HepG2 (cell line): ENCODE data around the gene ASL. TPM values are rescaled to one million over a fixed set of nuclear protein-coding genes. Genes with fewer than 3 reads are reported as not detected.

ENCODE experiments used
- CBX1 ChIP-seq: IDR thresholded peaks from one replicate; pipeline ENCODE4 v1.6.1; 2016; ENCODE audit warnings: antibody characterized with exemption, low read depth
- EZH2 ChIP-seq: conservative IDR thresholded peaks from 2 replicates; pipeline ENCODE4 v1.6.1; 2012; ENCODE audit warnings: mild to moderate bottlenecking, low read depth, low read length, moderate library complexity
- FOXA3 ChIP-seq: IDR thresholded peaks from 2 replicates; pipeline ENCODE4 v1.6.1; 2016; ENCODE audit warnings: missing genetic modification reagents, missing compliant biosample characterization
- MAFF ChIP-seq: IDR thresholded peaks from 2 replicates; pipeline ENCODE4 v1.6.1; 2011; ENCODE audit warnings: low read depth, low read length, improper control_type of control experiment
- RARG ChIP-seq: sonication (generic); formaldehyde crosslinking; IDR thresholded peaks from 2 replicates; pipeline ENCODE4 v1.4.0; 2020; ENCODE audit warnings: low read depth, mild to moderate bottlenecking, missing genetic modification reagents
- RFXANK ChIP-seq: IDR thresholded peaks from 2 replicates; pipeline ENCODE4 v1.6.1; 2016
- TP53 ChIP-seq: sonication (generic); formaldehyde crosslinking; conservative IDR thresholded peaks from 2 replicates; pipeline ENCODE4 v1.4.0; 2020; ENCODE audit warnings: missing genetic modification reagents
- WIZ ChIP-seq: sonication (generic); formaldehyde crosslinking; IDR thresholded peaks from 2 replicates; pipeline ENCODE4 v1.5.1; 2020; ENCODE audit warnings: mild to moderate bottlenecking, missing genetic modification reagents
- YEATS2 ChIP-seq: sonication (generic); formaldehyde crosslinking; IDR thresholded peaks from 2 replicates; pipeline ENCODE4 v1.4.0; 2020; ENCODE audit warnings: missing genetic modification reagents, borderline replicate concordance
- ZFAT ChIP-seq: sonication (generic); formaldehyde crosslinking; conservative IDR thresholded peaks from 2 replicates; pipeline ENCODE4 v1.8.1; 2023; ENCODE audit warnings: missing genetic modification reagents, inconsistent platforms
- ZNF33B ChIP-seq: sonication (generic); formaldehyde crosslinking; IDR thresholded peaks from 2 replicates; pipeline ENCODE4 v1.5.1; 2020; ENCODE audit warnings: mild to moderate bottlenecking, missing genetic modification reagents
- ZSCAN12 ChIP-seq: sonication (generic); formaldehyde crosslinking; IDR thresholded peaks from 2 replicates; pipeline ENCODE4 v1.9.0; 2021; ENCODE audit warnings: mild to moderate bottlenecking, missing genetic modification reagents
- polyA plus RNA-seq, 8 experiments: library from polyadenylated mRNA; depleted of rRNA in 3 of 8; stranded (reverse) in 7 of 8; unstranded in 1 of 8; fragments of >200 nt; fragmentation: Illumina TruSeq in 4 of 8; extraction: Trizol in 4 of 8; gene quantifications; 2 replicates each; pipeline versions ENCODE4 v1.2.1 to v1.2.3, GENCODE V29; 2011 to 2016; ENCODE audit warnings: low read depth in 4 of 8, missing spikeins in 1 of 8, mixed read lengths in 1 of 8; ENCODE audit not compliant: insufficient read depth in 1 of 8
- total RNA-seq, 5 experiments: library from RNA; depleted of rRNA; stranded (reverse); fragments of >200 nt; fragmentation: Illumina TruSeq; extraction: Trizol; gene quantifications; 2 replicates each; pipeline ENCODE4 v1.2.3, GENCODE V29; 2016; ENCODE audit warnings: low read depth in 1 of 5
- TF ChIP-seq, protein P1 (sequence below): sonication (generic); formaldehyde crosslinking; IDR thresholded peaks from 2 replicates; pipeline ENCODE4 v1.4.0; 2020; ENCODE audit warnings: mild to moderate bottlenecking, missing genetic modification reagents
- TF ChIP-seq, protein P2 (sequence below): sonication (generic); formaldehyde crosslinking; IDR thresholded peaks from 2 replicates; pipeline ENCODE4 v1.8.1; 2023; ENCODE audit warnings: mild to moderate bottlenecking, missing genetic modification reagents
- TF ChIP-seq, protein P3 (sequence below): IDR thresholded peaks from 2 replicates; pipeline ENCODE4 v1.6.1; 2016; ENCODE audit warnings: missing biosample characterization, missing genetic modification reagents, low read depth
- TF ChIP-seq, protein P4 (sequence below): IDR thresholded peaks from 2 replicates; pipeline ENCODE4 v1.6.1; 2016; ENCODE audit warnings: missing compliant biosample characterization, missing genetic modification reagents, borderline replicate concordance
- TF ChIP-seq, protein P5 (sequence below): sonication (generic); formaldehyde crosslinking; IDR thresholded peaks from 2 replicates; pipeline ENCODE4 v1.4.0; 2020; ENCODE audit warnings: missing genetic modification reagents, borderline replicate concordance
- TF ChIP-seq, protein P6 (sequence below): IDR thresholded peaks from 2 replicates; pipeline ENCODE4 v1.6.1; 2016; ENCODE audit warnings: control low read depth

Gene ASL
- total and polyA plus RNA-seq, 2 of the 13 experiments (the other 11 are each of a cell fraction or from before 2014, with no cell fraction given) = 71.4 to 96.5 TPM

DNA sequence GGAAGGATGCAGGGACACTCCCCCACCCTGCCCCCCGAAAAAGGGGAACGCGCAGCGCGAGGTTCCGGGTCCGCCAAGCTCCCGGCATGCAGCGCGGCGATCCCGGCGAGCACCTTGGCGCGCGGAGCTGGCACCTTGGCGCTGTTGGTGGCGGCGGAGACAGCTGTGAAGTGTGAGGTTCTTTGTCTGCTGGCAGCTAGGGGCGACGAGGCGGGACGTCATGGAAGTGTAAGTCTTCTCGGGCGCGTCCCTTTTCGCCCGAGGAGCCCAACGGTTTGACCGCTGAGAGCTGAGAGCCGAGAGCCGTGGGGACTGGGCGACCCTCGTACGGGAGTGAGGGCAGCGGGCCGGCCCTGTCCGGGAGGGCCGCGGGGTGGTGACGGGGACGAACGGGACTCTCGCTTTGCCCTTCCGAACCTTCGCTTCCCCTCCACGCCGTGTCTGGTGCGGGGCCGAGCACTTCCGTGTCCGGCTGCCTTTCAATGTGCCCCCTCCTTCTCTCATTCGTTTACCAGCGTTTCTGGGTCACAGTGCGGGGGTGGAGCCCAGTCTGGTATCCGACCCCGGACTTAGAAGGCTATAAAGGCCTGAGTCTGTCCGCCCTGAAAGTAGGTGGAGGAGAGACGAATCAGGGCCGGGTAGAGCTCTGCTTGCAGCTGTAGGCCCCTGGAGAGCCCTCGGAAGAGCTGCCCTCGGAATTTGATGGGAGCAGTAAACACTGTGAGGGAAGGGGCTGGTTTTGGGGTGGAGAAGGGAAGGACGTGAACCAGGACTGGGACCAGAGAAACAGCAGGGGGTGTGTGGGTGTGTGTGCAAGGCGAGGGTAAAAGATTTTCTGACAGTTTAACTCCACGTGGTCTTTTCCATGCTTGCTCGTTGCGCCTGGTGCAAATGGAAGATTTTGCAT, 39.4 kb downstream of the ASL start, which contains the start of gene CRCP (continued):
- TF ChIP-seq, protein P1, sequence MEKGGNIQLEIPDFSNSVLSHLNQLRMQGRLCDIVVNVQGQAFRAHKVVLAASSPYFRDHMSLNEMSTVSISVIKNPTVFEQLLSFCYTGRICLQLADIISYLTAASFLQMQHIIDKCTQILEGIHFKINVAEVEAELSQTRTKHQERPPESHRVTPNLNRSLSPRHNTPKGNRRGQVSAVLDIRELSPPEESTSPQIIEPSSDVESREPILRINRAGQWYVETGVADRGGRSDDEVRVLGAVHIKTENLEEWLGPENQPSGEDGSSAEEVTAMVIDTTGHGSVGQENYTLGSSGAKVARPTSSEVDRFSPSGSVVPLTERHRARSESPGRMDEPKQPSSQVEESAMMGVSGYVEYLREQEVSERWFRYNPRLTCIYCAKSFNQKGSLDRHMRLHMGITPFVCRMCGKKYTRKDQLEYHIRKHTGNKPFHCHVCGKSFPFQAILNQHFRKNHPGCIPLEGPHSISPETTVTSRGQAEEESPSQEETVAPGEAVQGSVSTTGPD (CRISPR knock-in tag) = no peak
- TF ChIP-seq RFXANK (CRISPR knock-in tag) = no peak
- TF ChIP-seq TP53 (CRISPR knock-in tag) = no peak
- TF ChIP-seq, protein P2, sequence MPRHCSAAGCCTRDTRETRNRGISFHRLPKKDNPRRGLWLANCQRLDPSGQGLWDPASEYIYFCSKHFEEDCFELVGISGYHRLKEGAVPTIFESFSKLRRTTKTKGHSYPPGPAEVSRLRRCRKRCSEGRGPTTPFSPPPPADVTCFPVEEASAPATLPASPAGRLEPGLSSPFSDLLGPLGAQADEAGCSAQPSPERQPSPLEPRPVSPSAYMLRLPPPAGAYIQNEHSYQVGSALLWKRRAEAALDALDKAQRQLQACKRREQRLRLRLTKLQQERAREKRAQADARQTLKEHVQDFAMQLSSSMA = no peak; the same call in 1 of the 2 replicates
- TF ChIP-seq, protein P3, sequence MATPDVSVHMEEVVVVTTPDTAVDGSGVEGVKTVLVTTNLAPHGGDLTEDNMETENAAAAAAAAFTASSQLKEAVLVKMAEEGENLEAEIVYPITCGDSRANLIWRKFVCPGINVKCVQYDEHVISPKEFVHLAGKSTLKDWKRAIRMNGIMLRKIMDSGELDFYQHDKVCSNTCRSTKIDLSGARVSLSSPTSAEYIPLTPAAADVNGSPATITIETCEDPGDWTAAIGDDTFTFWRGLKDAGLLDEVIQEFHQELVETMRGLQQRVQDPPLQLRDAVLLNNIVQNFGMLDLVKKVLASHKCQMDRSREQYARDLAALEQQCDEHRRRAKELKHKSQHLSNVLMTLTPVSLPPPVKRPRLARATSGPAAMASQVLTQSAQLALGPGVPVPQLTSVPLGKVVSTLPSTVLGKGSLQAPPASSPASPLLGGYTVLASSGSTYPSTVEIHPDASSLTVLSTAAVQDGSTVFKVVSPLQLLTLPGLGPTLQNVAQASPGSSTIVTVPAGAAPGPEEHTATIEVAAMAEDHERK (CRISPR knock-in tag) = no peak
- TF ChIP-seq ZFAT (CRISPR knock-in tag) = no peak
- no peak for TF ChIP-seq RARG (CRISPR knock-in tag)
- TF ChIP-seq, protein P4, sequence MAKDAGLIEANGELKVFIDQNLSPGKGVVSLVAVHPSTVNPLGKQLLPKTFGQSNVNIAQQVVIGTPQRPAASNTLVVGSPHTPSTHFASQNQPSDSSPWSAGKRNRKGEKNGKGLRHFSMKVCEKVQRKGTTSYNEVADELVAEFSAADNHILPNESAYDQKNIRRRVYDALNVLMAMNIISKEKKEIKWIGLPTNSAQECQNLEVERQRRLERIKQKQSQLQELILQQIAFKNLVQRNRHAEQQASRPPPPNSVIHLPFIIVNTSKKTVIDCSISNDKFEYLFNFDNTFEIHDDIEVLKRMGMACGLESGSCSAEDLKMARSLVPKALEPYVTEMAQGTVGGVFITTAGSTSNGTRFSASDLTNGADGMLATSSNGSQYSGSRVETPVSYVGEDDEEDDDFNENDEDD (CRISPR knock-in tag) = peak; percentile 85
- no peak for TF ChIP-seq MAFF
- no peak for TF ChIP-seq ZSCAN12 (CRISPR knock-in tag)
- peak; percentile 77; the same call in 1 of the 2 replicates for TF ChIP-seq YEATS2 (CRISPR knock-in tag)
- TF ChIP-seq, protein P5, sequence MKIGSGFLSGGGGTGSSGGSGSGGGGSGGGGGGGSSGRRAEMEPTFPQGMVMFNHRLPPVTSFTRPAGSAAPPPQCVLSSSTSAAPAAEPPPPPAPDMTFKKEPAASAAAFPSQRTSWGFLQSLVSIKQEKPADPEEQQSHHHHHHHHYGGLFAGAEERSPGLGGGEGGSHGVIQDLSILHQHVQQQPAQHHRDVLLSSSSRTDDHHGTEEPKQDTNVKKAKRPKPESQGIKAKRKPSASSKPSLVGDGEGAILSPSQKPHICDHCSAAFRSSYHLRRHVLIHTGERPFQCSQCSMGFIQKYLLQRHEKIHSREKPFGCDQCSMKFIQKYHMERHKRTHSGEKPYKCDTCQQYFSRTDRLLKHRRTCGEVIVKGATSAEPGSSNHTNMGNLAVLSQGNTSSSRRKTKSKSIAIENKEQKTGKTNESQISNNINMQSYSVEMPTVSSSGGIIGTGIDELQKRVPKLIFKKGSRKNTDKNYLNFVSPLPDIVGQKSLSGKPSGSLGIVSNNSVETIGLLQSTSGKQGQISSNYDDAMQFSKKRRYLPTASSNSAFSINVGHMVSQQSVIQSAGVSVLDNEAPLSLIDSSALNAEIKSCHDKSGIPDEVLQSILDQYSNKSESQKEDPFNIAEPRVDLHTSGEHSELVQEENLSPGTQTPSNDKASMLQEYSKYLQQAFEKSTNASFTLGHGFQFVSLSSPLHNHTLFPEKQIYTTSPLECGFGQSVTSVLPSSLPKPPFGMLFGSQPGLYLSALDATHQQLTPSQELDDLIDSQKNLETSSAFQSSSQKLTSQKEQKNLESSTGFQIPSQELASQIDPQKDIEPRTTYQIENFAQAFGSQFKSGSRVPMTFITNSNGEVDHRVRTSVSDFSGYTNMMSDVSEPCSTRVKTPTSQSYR (CRISPR knock-in tag) = peak; percentile 50; the same call in 1 of the 2 replicates
- peak; percentile 64 for TF ChIP-seq WIZ (CRISPR knock-in tag)
- TF ChIP-seq, protein P6, sequence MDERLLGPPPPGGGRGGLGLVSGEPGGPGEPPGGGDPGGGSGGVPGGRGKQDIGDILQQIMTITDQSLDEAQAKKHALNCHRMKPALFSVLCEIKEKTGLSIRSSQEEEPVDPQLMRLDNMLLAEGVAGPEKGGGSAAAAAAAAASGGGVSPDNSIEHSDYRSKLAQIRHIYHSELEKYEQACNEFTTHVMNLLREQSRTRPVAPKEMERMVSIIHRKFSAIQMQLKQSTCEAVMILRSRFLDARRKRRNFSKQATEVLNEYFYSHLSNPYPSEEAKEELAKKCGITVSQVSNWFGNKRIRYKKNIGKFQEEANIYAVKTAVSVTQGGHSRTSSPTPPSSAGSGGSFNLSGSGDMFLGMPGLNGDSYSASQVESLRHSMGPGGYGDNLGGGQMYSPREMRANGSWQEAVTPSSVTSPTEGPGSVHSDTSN (CRISPR knock-in tag) = no peak
- TF ChIP-seq CBX1 = no peak
- TF ChIP-seq ZNF33B = no peak
- TF ChIP-seq EZH2 = no peak
- peak; percentile 22 for TF ChIP-seq FOXA3 (CRISPR knock-in tag)
